Effector CD4-positive, alpha-beta T cell (primary cell): ENCODE data around the gene VSNL1.

Experiments
- DNase-seq: peaks from one replicate; pipeline ENCODE4 v3.0.0-alpha.2; 2020

Gene VSNL1

DNA sequence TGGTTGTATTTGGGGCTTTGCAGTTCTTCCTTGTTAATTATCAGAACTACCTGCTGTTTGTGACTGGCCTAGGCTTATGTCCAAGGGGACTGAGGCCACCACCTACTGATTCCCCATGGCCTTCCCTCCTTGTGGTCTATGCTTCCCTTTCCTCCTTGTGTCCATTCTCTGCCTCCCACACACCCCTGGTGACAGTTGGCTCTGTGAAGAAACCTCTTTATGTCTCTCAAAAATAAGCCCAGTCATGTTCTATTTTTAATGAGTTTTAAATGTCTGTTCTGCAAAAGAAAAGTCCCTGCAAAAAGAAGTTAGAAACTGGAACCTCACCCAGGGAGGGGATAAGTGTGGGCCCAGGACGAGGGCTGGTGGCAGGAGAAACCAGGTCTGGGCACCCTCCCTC is 108.1 kb downstream of the VSNL1 start:
- no peak for DNase-seq

DNA sequence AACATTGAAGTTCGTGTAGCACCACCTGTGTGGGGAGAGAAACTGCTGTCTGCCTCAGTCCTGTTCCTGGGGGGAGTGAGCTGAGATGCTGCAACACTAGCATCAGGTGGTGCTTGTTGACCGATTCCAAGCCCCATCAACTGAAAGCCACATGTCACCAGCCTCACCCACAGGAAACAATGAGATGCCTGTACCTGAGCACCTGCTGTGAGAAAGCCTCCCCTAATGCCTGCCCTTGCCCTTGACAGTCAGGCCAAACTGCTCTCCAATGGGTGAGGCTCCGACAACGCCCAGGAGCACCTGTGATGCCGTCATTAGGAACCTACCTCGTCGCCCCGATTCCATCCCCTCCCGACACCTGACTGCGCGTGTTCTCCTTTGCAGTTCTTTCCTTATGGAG is 108.5 kb downstream of the VSNL1 start:
- DNase-seq, result no peak

GRCh38 chr2:17652681-17653394 is 112.3 kb downstream of the VSNL1 start:
- DNase-seq, result no peak

DNA sequence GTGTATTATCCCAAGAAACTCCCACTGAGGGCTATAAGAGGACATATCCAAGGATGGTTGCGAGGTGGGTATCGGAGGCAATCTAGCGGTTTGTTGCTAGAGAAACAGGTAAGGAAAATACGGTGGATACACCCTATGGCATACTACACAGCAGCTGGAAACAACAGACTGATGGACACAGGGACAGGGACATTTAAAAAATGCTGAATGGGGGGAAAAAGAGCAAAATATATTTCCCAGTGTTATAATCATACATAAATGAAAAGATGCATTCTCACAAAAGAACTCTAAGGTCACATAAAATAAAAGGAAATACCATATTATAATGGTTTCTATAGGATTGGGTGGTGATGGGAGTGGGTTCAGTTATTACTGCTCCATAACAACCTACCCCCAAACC is 117.3 kb downstream of the VSNL1 start:
- DNase-seq, result no peak

- no peak for DNase-seq
Measured at GRCh38 chr2:17658251-17658843, 117.9 kb downstream of the VSNL1 start.

GRCh38 chr2:17660219-17660618 is 119.7 kb downstream of the VSNL1 start:
- DNase-seq, result no peak

- DNase-seq, result no peak
Measured at GRCh38 chr2:17661460-17661859, 121.0 kb downstream of the VSNL1 start.

DNA sequence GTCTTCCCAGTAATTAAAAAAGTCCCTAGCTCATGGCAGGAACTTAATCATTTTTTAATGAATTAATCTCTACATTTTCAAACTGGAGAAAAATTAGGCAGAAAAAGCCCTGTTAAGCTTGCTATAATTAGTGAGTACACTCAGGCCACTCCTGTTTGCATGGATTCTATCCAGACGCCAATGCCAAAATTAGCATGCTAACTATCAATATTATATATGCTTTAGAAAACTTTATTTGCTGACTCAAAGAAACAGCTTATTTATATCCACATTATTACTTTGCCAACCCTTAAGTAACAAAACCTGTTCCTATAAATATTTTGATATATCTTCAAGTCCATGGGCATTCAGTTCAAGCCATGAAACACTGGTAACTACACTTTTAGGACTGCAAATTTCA is 122.2 kb downstream of the VSNL1 start:
- no peak for DNase-seq

GRCh38 chr2:17664534-17664933 is 124.0 kb downstream of the VSNL1 start:
- no peak for DNase-seq

- no peak for DNase-seq
Measured at GRCh38 chr2:17667898-17668297, 127.4 kb downstream of the VSNL1 start.

- DNase-seq, result no peak
Measured at GRCh38 chr2:17672583-17673317, 132.3 kb downstream of the VSNL1 start.

GRCh38 chr2:17674817-17675216 is 134.3 kb downstream of the VSNL1 start:
- DNase-seq, result no peak

GRCh38 chr2:17680119-17680518 is 139.6 kb downstream of the VSNL1 start:
- DNase-seq, result no peak

DNA sequence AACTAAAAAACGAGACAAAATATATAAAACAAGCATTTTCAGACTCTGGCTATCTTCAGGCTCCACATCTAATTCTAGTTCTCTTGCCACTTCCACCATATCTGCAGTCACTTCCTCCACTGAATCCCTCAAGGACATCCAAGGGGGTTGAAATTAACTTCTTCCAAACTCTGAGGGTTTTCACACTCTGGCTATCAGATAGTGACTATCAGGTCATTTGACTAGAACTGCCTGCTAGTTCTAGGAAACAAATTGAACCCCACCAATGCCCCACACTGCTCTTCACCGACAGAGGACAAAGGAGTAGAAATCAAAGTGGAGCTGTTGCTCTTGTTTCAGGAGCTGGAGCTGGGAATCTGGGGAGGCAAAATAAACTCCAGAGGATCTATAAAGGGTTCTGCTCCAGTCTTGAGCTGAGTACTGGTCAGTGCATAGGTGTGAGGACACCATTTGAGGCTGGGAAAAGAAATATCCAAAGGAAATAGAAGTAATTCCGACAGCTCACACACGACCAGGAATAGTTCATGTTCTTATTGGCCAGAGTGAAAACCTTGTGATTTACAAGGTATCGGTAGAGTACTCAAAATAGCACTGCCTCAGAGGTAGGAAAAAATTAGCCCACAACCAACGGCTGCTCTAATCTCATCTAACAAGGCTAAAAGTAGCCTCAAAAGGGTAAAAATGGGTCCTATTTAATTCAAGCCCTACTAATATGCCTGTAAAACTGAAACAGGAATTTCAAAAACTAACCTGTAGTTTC is 141.8 kb downstream of the VSNL1 start:
- DNase-seq, result no peak

GRCh38 chr2:17683981-17684380 is 143.5 kb downstream of the VSNL1 start:
- no peak for DNase-seq

GRCh38 chr2:17688600-17688999 is 148.1 kb downstream of the VSNL1 start:
- no peak for DNase-seq

DNA sequence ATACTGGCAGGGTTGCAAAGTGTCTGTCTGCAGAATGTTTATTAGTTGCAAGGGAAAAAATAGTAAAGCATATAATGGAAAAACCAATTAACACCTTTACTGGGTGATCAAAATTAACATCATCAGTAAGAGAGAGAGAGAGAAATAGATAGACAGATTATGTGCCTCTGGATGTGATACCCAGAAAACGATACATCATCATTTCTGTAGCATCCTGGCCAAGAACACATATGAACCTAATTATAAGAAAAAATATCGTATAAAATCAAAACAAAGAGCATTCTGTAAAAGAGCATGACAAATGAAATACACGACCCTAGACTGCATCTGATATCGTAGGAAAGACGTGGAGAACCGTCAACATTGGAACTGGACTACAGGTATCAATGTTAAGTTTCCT is 148.5 kb downstream of the VSNL1 start:
- DNase-seq, result no peak

GRCh38 chr2:17690776-17691175 is 150.3 kb downstream of the VSNL1 start:
- DNase-seq, result no peak
